Eye (tissue), 1 donor: Measurements from ENCODE around the gene C6orf47.

Experiments
- DNase-seq: peaks from one replicate; pipeline ENCODE4 v3.0.0-alpha.2; 2015

The C6orf47 gene

DNA sequence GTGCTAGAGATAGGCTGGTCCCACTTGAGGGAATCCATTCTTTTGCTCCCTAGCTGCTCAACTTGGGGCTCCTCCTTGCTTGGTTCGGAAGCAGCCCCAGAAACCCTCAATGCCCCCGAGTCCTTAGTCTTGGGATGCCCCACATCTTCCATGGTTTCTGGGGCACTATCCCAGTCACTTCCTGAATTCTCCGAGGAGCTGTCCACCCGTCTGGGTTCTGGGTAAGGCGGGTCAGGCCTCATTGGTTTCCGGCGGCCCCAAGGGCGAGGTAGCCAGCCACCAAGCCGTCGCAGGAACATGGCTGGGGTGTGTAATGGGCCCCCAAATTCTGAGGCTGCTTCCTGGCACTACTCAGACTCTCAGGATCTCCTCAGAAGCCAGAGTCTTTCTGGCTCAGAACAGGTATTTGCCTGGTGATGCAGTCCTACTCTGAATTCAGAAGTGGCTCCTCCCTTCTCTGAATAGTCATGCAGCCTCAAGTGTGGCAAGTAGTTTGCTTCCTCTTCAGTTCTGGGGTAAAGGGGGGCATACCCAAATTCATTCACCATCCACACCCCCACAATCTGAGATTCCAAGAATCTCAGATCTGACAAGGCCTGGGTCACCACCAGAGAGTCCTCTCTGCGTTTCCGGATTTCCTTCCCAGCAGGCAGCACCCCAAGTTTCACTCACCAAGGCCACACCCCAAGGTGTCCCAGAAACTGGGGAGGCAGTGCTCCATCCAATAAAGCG, 763 bp downstream of the C6orf47 start:
- DNase-seq: no peak

DNA sequence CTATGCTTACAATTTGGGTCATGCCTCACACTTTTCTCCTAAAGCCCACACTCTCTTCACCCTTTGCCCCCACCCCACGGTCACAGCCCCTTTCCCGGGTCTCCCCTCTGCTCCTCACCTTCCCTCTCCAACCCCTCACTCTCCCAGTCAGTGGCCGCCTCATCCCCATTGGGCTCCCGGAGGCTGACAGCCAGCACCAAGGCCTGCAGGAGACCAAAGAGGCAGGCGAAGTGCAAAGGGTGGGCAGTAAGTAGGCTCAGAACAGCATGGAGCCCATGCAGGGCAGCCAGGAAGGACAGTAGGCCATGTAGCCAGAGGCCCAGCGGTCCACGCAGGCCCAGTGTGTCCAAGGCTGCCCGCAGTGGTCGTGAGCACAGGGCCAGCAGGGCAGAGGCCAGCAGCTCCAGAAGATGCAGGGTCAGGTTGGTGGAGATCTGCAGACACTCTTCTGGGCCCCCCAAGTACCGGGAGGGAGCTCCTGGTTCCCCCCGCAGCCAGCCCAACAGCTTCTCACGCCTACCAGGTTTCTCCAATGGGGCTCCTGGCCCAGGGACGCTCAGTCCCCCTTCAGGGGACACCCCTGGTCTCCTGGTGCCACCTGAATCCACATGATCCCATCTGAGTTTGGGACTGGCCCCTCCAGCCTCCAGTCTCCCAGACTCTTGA, 1.5 kb downstream of the C6orf47 start:
- DNase-seq: no peak

DNA sequence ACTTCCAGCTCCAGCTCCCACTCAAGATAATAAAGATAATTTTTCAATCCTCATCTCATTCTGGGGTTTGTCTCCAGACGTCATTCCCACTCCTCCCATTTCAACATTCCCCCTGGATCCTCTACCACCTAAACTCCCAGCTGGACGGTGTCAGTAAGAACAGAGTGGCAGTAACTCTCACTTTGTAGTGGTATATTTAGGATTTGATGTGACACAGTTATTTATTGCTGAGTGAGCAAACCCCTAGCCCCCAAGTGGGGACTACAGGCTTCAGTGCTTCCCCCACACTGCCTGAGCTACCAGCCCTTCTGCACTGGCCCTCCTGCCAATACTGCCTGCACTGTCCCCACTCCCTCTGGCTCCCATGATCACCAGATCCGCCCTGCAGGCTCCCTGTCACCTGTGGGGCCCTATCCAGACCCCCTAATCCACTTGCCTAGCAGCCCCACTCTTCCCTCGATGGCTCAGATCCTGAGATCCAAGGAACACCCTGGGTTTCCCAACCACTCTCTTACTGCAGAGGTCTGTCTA, 2.4 kb downstream of the C6orf47 start:
- no peak for DNase-seq

DNA sequence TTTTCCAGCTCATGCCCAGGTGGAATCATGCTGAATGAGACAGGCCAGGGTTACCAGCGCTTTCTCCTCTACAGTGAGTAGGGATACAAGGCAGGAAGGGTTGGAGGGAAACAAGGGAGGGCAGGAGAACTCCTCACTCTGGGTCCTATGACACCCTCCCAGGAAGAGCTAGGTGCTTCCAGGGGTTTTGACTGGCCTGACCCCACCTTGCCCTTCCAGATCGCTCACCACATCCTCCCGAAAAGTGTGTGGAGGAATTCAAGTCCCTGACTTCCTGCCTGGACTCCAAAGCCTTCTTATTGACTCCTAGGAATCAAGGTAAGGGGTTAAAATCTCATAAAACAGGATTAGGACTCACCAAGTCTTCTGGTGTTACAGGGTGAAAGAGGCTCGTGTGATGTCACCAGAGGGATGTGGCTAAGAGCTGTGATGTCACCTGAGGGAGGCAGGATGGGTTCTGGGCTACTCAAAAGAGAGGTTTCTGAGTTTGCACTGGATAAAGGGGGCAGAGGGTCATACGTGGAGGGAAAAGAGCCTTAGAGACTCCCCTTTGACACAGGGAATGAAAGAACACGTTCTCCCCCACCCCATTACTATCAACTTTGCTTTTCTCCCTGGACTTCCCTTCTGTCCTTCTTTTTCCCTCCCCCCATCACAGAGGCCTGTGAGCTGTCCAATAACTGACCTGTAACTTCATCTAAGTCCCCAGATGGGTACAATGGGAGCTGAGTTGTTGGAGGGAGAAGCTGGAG, 3.0 kb downstream of the C6orf47 start:
- DNase-seq: no peak

DNA sequence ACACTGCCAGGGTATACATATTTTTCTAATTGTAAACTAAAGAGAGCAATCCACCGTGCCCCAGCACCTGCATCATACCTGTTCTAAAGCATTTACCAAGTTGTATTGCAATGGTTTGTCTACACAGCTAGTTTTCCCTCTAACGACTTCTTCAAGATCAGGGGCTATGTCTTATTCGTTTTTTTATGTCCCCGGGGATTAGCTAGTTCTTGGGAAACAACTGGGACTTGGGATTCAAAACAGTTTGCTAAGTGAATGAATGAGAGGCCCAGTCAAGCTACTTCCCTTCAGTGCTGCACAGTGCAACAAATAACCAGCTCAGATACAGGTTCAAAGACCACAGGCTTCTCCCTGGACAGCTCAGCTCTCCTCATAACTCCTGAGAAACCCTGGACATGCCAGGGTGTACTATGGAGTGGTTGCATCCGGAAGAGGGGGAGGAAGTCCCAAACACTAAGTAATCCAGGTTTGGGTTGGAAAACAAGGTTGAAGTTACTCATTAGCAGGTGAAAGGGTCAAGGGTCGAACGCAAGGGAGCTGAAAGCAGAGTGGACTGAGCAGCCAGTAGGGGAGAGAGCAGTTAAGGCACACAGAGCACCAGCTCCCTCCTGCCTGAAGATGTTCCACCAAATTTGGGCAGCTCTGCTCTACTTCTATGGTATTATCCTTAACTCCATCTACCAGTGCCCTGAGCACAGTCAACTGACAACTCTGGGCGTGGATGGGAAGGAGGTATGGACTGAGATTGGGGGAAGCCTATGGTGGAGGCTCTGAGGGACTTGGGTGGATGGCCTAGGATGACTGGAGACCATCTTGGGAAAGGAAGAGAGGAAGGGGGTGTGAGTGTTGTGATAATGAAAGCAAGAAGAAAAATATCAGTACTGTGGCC, 5.0 kb downstream of the C6orf47 start, which contains the start of gene APOM:
Gene APOM, plus strand, starts transcription at position 546 of the 889 bp plus-strand sequence. Its CDS starts 73 bp downstream, at position 619.
- DNase-seq: no peak

DNA sequence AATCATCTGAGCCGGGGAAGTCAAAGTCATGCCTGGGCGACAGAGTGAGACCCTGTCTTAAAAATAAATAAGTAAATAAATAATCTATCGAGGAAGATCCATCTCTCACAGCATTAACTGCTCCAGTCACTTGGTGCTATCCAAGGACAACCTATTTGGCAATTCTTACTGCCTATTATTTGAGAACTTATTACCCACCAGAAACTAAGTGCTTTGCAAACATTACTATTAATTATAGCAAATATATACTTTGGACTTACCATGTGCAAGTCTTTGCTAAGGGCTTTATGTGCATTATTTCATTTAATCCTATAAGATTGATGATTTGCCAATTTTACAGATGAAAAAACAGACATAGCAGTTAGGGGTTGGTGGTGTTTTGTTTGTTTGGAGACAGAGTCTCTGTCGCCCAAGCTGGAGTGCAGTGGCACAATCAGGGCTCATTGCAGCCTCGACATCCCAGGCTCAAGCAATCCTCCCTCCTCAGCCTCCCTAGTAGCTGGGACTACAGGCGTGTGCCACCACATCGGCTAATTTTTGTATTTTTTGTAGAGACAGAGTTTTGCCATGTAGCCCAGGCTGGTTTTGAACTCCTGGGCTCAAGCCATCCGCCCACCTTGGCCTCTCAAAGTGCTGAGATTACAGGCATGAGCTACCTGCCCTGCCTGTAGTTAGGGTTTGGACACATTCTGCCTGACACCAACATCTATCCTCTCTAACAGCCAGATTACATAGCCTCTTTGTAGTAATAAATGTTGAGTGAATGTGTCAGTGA, 5.8 kb downstream of the C6orf47 start:
- no peak for DNase-seq

DNA sequence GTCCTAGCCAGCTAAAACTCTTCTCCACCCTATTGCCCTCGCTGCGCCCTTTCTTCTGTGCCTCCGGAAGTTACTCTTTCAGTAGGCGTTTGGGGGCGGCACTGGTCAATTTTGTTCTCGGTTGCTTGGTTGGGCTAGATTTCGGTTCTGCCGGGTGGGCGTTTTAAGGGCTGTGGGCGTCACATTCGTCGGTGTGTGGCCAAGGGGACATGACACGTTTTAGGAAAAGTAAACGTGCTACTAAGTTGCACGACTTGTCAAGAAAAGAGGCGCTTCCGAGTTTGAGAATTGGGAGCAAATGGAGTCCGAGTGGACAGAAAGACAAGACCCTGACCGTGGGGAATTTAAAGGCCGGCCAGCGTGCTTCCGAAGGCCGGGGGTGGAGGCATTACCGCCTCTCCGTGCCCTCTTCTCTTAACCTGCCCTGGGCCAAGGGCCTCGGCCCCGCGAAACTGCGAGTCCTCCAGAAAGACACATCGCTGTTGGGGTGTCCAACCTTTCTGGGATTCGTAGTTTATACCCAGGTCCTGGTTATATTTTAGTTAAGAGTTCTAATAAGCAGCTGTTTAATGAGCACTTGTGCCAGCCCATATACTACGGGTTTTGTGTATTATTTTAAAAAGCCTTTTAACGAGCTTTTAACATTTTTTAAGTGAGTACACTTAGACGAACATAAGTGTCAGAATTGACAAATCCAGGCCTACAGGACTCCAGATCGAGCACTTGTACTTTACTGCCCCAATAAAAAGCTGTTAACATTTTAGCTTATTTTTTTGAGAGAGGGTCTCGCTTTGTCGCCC, 7.5 kb downstream of the C6orf47 start:
- no peak for DNase-seq

DNA sequence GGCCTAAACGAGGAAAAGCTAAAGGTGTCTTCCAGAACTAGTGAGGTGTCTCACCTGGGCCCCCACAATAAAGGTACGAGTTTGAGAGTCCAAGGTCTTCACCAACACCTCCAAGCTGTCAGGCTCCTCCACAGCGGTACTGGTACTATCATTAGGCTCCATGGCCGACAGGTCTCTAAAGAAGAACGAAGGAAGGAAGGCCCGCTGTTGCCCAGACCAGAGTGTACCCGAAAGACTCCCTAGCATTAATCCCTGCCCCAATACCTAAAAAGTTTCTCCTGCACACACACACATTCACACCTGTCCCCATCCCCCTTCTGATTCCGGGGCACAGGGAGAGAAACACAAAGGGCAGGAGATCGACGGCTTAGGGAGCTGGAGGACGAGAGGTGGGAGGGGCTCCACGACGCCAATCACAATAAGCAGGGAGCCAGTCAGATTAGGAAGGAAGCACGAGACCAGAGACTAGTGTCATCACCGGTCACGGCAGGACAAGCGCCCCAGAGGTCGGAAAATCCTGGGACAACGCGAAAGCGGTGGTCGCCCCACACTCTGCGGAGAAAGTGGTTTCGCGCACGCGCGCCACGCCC, 8.9 kb downstream of the C6orf47 start:
- DNase-seq: no peak

DNA sequence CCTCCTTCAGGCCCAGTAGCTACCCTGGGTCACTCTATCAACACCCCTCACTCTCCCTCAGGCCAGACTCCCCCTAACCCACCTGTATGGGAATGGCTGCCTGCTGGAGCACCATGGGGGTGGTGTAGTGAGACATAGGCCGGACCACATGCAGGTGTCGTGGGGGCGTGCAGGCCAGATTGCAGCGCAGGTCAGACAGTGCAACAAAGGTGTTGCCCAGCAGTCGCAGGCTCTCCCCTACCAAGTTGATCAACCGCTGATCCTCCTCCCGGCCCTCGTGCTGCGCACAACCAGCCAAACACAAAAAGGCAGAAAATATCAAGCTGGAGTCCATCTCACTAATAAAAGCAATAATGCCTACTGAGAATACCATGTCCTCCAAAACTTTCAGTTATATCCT, 15.3 kb downstream of the C6orf47 start:
- DNase-seq: no peak

DNA sequence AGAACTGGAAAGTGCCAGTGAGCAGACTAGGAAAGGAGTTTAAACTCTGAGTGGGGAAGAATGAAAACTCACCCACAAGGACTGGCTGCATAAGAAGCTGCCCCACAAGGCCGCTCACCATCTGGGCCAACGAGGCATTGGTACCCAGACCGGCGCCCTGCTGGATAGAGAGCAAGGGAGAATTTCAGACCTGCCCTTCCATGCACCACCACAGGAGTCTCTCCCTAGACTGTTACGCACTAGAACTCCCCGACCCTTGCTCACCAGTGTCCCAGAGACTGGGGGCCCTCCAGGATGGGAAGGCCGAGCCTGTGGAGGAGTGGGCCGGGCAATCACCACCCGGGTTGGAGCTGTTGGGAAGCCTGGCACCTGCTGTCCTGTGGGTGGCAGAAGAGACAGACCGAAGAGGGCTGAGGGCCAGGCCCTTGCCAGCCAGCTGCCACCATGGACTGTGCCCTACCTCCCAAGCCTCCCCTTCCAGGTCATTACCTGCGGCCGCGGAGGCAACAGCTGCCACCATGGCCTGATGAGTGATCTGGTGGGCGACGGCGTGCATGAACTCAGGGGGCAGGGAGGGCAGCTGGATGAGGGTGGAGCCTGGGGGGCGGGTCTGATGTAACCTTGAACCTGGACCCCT, 16.6 kb downstream of the C6orf47 start:
- DNase-seq: no peak

DNA sequence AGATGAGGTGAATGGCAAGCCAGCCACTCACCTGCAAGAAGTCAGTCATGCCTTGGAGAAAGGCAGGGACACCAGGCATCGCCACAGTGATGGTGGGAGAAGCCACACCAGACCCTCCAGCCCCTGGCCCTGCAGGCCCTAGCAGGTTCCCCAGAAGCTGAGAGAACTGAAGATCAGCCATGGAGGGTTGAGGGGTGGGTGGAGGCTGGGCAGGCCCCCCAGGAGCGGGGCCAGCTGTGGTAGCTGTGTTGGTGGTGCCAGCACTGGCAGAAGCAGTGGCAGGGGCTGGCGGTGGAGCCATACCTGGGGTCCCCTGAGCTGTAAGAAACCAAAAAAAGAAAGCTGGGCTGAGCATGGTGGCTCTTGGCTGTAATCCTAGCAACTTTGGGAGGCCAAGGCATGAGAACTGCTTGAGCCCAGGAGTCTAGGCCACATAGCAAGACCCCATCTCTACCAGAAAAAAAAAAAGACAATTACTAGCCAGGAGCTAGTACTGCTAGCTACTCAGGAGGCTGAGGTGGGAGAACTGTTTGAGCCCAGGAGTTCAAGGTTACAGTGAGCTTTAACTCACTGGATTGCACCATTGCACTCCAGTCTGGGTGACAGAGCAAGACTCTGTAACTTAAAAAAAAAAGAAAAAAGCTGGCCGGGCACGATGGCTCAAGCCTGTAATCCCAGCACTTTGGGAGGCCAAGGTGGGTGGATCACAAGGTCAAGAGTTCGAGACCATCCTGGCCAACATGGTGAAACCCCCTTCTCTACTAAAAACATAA, 17.6 kb downstream of the C6orf47 start:
- DNase-seq: no peak

DNA sequence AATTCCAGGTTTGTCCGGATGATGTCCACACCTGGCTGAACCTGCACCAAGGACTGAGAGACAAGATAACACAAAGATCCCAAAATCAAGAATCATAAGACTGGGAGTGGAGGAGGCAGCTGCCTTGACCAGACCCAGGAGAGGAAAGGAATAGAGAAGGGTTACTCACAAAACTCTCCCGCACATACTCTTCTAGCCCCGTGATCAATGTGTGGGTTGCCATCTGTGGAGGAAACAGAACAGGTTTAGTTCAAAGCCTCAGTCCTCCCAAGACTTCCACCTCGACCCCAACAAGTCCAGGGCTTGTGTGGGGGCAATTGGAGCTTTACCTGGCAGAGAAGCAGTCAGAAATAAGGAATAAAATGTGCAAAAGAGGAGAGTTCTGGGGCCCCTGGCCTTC, 19.2 kb downstream of the C6orf47 start:
- no peak for DNase-seq

DNA sequence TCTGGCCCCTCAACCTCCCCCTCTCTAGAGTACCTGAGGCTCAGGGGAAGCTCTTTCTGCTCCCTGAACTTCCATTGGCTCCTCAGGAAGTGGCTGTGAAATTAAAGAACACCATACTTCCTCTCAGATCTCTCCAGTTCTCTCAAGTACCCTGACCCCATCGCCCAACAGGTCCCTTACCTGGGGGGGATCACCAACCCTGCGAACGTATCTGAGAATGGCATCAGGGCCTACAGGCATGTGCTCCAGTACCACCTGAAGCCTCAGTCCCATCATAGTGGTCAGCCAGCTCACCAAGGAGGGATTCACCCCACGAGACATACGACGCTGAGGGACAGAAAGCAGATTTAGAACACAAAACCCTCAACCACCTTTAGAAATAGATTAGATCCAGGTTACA, 20.0 kb downstream of the C6orf47 start:
- no peak for DNase-seq

DNA sequence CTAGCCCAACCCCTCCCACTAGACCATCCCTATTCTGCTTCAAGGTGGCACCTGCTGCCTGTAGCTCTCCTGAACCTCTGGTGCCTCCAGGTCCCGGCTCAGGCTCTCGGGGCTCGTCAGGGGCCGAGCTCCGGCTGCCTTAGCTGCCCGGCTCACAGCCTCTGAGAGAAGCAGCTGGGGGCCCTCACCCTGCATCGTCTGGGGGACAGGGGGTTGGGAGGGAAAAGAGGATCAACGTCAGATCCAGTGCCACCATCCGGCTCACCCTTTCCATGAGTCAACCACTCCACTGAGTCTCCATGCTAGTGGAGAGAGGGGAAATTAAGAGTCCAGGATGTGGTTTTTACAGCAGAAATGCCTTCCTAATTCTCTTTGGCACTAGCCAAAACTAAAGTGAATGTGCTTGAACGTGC, 21.1 kb downstream of the C6orf47 start:
- DNase-seq: no peak

DNA sequence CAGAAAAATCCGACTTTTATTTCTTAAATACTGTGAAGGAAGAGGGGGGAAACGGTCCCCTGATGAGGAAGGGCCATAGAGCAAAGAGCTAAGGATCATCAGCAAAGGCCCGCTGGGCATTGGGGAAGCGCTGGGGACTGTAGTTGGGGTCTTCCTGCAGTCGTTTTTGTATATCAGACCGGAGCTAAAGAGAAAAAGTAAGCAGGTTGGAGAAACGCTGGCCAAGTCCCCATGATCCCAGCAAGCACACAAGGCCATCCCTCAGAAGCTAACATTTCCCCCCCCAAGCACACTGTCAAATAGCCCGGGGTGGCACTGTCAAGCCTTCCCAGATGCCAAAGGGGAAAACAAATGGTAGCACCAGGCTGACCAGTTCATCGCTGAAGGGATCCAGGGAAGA, 21.5 kb downstream of the C6orf47 start:
- DNase-seq: no peak

DNA sequence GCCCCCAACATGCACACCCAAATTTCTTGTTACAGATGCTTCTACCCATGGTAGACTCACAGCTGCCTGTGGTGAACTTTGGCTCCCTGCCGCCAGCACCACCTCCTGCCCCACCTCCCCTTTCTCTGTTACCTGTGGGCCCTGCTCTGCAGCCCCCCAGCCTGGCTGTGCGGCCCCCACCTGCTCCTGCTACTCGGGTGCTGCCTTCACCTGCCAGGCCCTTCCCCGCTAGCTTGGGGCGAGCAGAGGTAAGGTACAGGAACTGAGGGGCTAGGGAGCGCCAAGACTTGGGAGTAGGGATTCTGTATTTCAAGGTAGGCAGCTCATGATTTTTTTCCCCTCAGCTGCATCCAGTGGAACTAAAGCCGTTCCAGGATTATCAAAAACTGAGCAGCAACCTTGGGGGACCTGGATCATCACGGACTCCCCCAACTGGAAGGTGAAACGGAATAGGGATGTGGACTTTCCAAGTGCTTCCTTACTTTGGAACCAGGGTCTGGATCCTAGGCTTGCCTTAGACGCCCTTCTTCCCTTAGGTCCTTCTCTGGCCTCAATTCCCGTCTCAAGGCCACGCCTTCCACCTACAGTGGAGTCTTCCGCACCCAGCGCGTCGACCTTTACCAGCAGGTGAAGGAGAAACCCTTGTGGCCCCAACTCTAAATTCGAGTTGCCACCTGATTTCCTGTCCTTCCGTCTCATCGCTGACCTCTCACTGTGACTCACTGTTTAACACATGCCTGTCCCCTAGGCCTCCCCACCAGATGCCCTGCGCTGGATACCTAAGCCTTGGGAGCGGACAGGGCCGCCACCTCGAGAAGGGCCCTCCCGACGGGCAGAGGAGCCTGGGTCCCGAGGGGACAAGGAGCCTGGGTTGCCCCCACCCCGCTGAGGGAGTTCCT, 23.6 kb downstream of the C6orf47 start:
- DNase-seq: no peak

DNA sequence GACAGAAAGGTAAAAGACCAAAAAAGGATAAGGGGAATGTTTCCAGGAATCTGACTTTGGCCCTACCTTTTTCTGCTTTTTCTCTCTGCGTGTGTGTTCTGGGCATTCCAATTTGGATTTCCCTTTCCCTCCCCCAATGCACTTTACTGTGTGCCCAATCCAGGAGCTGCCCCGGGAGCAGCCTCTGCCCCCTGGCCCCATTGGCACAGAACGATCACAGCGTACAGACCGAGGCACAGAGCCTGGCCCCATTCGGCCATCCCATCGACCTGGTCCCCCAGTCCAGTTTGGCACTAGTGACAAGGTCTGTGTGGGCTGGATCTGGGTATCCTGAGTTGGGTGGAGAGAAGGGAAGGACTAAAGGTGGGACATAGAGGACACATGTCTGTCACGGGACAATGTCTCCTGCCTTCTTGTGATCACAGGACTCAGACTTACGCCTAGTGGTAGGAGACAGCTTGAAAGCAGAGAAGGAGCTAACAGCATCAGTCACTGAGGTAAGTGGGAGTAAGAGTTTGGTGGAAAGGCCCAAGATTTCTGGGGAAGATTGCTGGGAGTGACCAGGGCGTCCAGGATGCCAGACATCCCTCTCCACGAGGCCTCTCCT, 25.5 kb downstream of the C6orf47 start:
- DNase-seq: no peak

DNA sequence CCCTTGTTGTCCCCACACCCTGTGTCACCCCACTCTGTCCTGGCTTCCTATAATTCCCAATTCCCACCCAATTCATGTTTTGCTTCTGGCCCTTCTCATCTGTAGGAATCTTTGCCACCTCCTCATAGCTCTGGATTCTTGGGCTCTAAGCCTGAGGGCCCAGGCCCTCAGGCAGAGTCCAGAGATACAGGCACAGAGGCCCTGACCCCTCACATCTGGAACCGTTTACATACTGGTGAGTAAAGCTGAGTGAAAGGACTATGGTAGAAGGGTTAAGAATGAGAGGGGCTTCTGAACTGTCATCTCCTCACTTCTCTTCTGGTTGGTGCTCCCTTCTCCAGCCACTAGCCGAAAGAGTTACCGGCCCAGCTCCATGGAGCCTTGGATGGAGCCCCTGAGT, 26.4 kb downstream of the C6orf47 start:
- no peak for DNase-seq
